RWPE1 (cell line): ENCODE measurements around the gene POLR3C.
A peak's percentile ranks its signal among the peaks of the same experiment; 100 is the strongest.

Experiments used
- CTCF ChIA-PET: fragments of 350-600 bp; sonication (Branson Sonifier 250); formaldehyde crosslinking; extraction: SDS; loops from one replicate; lab custom pipeline; 2021; lab: Yijun Ruan, JAX
- POLR2A ChIA-PET: fragments of 400-600 bp; formaldehyde crosslinking; extraction: SDS; loops from one replicate; lab custom pipeline; 2020; ENCODE audit warnings: antibody characterized with exemption; ENCODE audit not compliant: low non-redundant PET; lab: Yijun Ruan, JAX
- DNase-seq: peaks from one replicate; pipeline ENCODE4 v3.0.0; 2012; ENCODE audit warnings: low spot score
- H3K27ac ChIP-seq: fragments of 450-650 bp; 2 replicates; pipeline ENCODE4 v1.5.1; 2017
- TF ChIP-seq, protein P1 (sequence below): fragments of 450-650 bp; conservative IDR thresholded peaks from 2 replicates; pipeline ENCODE4 v1.5.1; 2017; ENCODE audit warnings: low read depth, mild to moderate bottlenecking

Gene POLR3C

DNA sequence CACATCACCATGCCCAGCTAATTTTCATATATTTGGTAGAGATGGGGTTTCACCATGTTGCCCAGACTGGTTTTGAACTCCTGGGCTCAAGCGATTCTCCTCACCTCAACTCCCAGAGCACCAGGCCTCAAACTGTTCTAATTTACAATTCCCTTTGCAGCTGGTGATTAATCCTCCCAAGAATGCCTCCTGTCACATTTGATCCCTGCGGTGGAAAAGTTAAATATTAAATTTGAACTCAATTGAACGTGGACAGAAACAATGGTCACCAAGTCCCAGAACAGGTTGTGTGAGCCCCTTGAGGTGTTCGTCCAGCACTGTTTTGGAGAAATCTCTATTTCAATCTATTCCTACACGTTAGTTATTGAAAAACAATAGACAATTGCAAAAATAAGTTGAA is 63.6 kb downstream of the POLR3C start:
- H3K27ac ChIP-seq, result peak overlapping the region; percentile 12; the same call in 1 of the 2 replicates
- ChIA-PET CTCF (interaction anchor here (0.6 kb wide), 1 partner anchor 15 kb away, joined by 3 read pairs; no protein-coding TSS in a partner anchor), POLR2A (no interaction called here)
- TF ChIP-seq, protein P1, sequence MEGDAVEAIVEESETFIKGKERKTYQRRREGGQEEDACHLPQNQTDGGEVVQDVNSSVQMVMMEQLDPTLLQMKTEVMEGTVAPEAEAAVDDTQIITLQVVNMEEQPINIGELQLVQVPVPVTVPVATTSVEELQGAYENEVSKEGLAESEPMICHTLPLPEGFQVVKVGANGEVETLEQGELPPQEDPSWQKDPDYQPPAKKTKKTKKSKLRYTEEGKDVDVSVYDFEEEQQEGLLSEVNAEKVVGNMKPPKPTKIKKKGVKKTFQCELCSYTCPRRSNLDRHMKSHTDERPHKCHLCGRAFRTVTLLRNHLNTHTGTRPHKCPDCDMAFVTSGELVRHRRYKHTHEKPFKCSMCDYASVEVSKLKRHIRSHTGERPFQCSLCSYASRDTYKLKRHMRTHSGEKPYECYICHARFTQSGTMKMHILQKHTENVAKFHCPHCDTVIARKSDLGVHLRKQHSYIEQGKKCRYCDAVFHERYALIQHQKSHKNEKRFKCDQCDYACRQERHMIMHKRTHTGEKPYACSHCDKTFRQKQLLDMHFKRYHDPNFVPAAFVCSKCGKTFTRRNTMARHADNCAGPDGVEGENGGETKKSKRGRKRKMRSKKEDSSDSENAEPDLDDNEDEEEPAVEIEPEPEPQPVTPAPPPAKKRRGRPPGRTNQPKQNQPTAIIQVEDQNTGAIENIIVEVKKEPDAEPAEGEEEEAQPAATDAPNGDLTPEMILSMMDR, result no peak
- no peak for DNase-seq

DNA sequence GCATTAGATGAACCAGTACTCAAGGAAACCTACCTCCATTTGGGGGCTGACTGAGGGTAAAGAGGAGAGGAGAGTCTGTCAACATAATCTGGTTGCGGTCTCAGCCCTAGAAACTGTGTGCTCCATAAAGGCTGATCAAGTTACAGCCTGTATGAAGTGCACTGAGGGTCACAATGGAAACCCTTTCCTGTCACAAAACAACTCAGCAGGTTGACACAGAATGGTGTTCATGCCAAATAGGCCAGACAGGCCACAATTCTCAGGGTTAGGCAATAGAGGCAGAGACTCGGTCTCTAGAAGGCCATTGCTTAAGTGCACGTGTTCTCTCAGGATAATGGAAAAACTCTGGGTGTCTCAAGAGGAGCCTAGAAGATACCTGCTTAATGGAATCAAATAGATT is 65.7 kb downstream of the POLR3C start:
- no peak for DNase-seq
- POLR2A ChIA-PET, result no interaction called here
- CTCF ChIA-PET, result interaction anchor here (0.6 kb wide), 2 partner anchors 21 to 28 kb away, joined by 3 to 7 read pairs; no protein-coding TSS in a partner anchor
- TF ChIP-seq, protein P1, result no peak
- no peak overlapping the region; the same call in 1 of the 2 replicates for H3K27ac ChIP-seq

DNA sequence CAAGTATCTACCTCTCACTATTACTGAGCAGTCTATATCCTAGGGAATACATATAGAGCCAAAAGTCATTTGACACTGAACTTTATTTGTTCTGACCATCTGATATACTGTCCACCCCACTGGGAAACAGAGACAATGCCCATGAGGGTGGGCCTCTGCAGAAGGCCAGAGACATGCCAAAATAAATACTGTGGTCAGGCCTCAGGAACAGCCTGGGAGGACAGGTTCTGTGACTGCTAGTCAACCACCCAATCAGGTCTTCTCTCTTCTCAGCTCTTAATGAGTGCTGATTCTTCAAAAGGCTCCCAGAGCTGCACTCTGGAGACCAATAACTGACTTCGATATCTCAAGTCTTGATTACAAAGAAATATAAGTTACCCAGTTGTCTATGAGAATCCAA is 67.1 kb downstream of the POLR3C start:
- ChIA-PET POLR2A (no interaction called here), CTCF (interaction anchor here (0.6 to 2.6 kb wide), 21 partner anchors 8 to 120 kb away, joined by 3 to 27 read pairs (median 6); partner anchors contain the start of genes ITGA10, NUDT17, PIAS3 and RBM8A)
- H3K27ac ChIP-seq, result peak overlapping the region; percentile 99
- no peak for DNase-seq
- TF ChIP-seq, protein P1, result no peak

DNA sequence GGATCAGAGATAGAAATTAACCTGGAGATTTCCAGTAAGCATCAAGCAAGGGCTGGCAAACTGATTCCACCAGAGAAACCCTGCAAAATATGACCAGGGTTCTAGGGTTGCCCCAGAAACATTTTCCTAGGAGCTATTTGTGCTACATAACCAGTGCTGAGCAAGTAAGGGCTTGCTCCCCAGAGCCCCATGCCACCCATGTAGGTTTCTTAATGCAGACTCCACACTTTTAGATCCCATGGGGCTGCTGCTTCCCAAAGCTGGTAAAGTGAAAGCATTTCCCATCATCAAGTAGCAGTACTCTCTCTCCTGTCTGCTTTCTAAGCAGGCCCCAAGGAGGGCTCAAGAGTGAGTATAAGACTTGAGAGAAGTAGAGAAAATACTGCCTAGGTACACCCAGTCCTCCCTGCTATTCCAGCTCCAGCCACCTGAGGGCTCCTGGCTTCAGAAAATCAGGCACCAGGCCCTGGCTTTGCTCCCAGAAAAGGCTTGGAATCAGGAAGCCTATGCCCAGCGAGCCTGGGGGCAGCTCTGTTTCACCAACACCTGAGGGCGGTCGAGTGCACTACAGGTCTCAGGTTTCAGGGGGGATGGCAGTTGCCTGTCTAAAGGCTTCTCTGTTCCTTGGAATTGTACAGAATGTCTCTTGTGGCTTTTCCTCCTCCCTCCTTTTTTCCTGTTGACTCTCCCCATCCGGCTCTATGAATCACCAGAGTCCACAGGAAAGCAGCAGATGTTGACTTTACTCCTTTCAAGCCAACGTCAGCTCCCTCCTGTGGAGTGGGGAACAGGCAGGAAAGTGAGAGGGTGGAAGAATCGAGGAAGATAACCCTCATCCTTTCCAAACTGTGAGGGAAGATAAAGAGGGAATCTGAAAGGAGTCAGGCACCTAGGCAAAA is 67.8 kb downstream of the POLR3C start:
- TF ChIP-seq, protein P1, result peak; percentile 99
- ChIA-PET POLR2A (no interaction called here), CTCF (interaction anchor here (0.6 to 2.6 kb wide), 26 partner anchors 8 to 147 kb away, joined by 3 to 27 read pairs (median 5); partner anchors contain the start of genes ITGA10, NUDT17, PIAS3 and RBM8A)
- DNase-seq, result peak; percentile 98
- peak overlapping the region; percentile 99 for H3K27ac ChIP-seq

DNA sequence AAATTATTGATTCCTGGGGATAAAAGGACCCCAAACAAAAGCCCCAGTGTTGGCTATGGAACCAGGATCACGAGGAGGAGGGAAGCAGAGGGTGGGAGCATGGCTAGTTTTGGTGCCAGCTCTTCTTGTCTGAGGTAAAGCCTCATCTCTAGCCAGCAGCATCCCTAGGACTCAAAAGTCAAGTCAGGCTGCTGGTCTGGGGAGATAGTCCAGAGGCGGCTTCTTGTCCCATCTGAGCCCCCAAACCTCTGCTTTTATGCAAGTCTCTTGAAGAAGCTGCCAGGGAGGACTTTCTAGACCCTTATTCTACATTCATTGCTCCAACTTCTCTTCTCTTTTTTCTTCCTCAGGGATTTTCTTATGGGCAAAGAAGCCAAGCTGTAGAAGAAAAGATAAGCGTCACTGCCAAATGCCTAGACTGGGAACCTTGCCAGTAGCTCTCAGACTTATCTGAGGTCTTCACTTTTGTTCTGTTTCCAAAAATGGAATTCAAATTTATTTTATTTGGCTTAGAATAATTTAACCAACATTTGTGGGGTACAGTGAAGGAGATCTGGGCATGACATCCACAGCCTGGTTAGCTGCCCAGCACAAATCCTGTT is 68.6 kb downstream of the POLR3C start:
- TF ChIP-seq, protein P1, result no peak
- ChIA-PET CTCF (interaction anchor here (0.6 to 2.6 kb wide), 22 partner anchors 9 to 147 kb away, joined by 3 to 27 read pairs (median 6); partner anchors contain the start of genes ITGA10, NUDT17, PIAS3 and RBM8A), POLR2A (no interaction called here)
- no peak for DNase-seq
- H3K27ac ChIP-seq, result peak overlapping the region; percentile 99
